ENCODE measurements around the gene CGREF1. TPM values are rescaled to one million over a fixed set of nuclear protein-coding genes. Genes with fewer than 3 reads are reported as not detected.

The CGREF1 gene
- total and polyA plus RNA-seq, 11 donors = 0.24 to 2.7 (median 0.92) TPM; not detected in 1

DNA sequence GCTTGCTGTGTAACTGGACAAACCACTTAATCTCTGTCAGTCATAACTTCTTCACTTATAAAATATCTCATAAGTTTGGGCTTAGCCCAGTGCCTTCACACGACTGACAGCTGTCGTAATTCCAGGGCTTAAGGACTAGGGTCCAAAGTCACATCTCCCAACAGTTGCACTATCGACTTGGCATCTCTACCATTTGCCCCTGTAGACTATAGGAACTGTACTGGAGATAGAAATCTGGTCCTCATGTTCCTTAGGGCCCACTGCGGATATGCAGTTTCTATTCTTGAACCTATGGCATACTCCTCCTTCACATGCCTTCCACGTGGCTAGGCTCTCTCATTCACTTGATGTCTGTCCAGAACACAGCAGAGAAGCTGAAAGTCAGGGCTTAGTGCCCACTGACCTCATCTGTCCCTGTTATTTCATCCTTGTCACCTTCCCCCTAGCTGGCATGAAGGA lies 7.4 kb upstream of the CGREF1 start:
- intact Hi-C loops (cut with DNase I) = loop anchor here in 1 of 10 donors (2.0 kb wide), 1 partner anchor 27 kb away; no protein-coding TSS in a partner anchor
- DNase-seq (peak in 2 of 5 donors; percentile 36 to 37), ATAC-seq (peak; percentile 53 to 78 (median 62))
- TF ChIP-seq, protein P1, sequence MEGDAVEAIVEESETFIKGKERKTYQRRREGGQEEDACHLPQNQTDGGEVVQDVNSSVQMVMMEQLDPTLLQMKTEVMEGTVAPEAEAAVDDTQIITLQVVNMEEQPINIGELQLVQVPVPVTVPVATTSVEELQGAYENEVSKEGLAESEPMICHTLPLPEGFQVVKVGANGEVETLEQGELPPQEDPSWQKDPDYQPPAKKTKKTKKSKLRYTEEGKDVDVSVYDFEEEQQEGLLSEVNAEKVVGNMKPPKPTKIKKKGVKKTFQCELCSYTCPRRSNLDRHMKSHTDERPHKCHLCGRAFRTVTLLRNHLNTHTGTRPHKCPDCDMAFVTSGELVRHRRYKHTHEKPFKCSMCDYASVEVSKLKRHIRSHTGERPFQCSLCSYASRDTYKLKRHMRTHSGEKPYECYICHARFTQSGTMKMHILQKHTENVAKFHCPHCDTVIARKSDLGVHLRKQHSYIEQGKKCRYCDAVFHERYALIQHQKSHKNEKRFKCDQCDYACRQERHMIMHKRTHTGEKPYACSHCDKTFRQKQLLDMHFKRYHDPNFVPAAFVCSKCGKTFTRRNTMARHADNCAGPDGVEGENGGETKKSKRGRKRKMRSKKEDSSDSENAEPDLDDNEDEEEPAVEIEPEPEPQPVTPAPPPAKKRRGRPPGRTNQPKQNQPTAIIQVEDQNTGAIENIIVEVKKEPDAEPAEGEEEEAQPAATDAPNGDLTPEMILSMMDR (IDR thresholded peaks at IDR 0.05) = no peak
- Histone ChIP-seq H3K27me3 (no peaks in the 10 kb centered on the region), H3K27ac (peak overlapping the region in 4 of 12 donors; percentile 49 to 74 (median 58)), H3K4me3 (no peak overlapping the region), H3K9me3 (no peaks in the 10 kb centered on the region), H3K36me3 (peaks cover 0 to 23% (median 20%) of the 10 kb centered on the region in 9 donors), H3K4me1 (peaks cover 0 to 15% (median 12%) of the 10 kb centered on the region in 12 donors)
- WGBS, 4 donors = 35 to 44% (median 38%) methylated on average over 5 of the region's 5 CpGs

DNA sequence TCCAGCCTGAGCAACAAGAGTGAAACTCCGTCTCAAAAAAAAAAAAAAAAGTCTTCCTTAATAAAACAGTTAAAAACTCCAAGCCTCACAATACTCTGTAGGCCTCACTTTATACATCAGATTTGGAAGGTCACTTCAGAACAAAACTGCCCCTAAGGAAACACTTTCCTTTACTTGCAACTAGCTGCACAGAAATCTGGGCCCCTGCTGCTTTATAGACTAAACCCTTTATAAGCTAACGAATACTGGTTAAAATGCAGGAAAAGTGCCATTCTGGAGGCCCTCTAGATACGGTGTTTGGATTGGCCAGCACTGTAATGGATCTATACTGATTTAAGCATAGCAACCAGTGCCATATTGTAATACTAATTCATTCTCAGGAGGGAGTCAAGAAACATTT lies 6.2 kb upstream of the CGREF1 start:
- 87 to 96% (median 92%) methylated on average over 3 of the region's 3 CpGs for WGBS, 4 donors
- TF ChIP-seq, protein P1 (IDR thresholded peaks at IDR 0.05) = no peak
- TF ChIP-seq POLR2A (IDR thresholded peaks at IDR 0.05) = no peak
- Histone ChIP-seq H3K36me3 (peaks cover 0 to 12% (median 8%) of the 10 kb centered on the region in 9 donors), H3K27me3 (no peaks in the 10 kb centered on the region), H3K27ac (no peak overlapping the region), H3K4me3 (no peak overlapping the region), H3K4me1 (peaks cover 0 to 15% (median 12%) of the 10 kb centered on the region in 12 donors), H3K9me3 (no peaks in the 10 kb centered on the region)
- intact Hi-C loops (cut with DNase I) = no loop called here
- DNase-seq = no peak
- ATAC-seq = no peak

DNA sequence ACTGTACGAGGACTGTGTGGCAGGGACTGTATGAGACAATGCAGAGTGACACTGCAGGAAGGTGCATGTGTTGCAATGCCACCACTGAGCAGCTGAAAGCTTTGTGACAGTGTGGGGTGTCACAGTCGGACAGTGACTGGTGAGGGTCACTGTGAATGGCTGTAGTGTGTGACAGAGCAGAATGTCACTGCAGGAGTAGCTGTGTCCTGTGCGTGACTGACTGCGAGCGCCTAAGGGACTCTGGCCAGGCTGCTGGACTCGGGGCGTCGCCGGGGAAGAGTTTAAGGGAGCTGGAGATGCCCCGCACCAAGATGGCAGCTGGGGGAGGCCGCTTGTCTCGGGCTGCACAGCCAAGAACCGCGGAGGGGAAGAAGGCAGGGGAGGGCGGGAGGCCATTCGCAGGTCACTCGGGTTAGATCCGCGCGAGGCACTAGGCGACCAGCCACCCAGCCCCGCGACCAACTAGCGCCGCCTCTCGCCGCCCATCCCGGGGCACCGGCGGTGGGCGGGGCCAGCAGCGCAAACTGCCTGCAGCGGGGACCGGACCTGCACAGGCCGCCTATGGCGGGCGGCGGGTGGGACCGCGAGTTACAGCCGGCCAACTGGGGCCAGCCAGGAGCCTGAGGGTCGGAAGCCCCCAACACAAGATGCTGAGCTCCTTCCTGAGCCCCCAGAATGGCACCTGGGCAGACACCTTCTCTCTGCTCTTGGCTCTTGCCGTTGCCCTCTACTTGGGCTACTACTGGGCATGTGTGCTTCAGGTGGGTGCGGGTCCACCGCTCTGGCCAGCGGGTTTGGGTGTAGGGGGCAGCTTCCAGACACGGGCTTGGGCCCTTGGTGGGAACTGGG lies 4.6 kb upstream of the CGREF1 start, which contains the start of gene ABHD1:
TSS of gene ABHD1 (plus strand) at position 514 of the 849 bp plus-strand sequence. CDS start at position 648, 134 bp downstream.
- ATAC-seq (peak; percentile 68 to 90 (median 86)), DNase-seq (peak; percentile 76 to 90 (median 80))
- Histone ChIP-seq H3K27ac (peak within 1 kb of the TSS in 11 of 12 donors; percentile 17 to 76 (median 69)), H3K4me3 (peak within 1 kb of the TSS; percentile 28 to 80 (median 63)), H3K27me3 (peaks cover 0 to 12% (median 4%) of the 10 kb centered on the region in 9 donors), H3K36me3 (no peaks in the 10 kb centered on the region), H3K9me3 (no peaks in the 10 kb centered on the region), H3K4me1 (peaks cover 0 to 20% (median 12%) of the 10 kb centered on the region in 12 donors)
- intact Hi-C loops (cut with DNase I) = no loop called here
- TF ChIP-seq POLR2A (IDR thresholded peaks at IDR 0.05) = peak in 1 of 2 donors; percentile 50
- TF ChIP-seq, protein P1 (IDR thresholded peaks at IDR 0.05) = peak in 2 of 12 donors; percentile 15
- WGBS, 4 donors = 5 to 17% (median 7%) methylated on average over 22 to 47 of the region's 47 CpGs

DNA sequence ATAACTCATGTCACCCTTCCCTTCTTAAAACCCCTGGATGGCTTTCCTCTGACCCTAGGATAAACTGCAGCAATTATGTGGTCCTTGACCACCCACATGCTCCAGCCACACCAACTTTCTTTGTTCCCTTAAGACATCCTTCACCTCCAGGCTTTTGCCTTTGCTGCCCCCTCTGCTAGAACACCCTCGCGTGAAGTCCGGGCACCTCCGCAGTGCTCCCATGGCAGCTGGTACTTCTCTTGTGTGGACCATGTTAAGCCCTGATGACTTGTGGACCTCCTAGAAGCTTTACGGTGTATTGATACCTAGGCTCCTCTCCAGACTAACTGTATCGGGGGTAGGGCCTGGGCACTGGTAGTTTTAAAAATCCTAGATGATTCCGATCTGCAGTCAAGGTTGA lies 3.9 kb upstream of the CGREF1 start:
- H3K27ac ChIP-seq = peak overlapping the region in 7 of 12 donors; percentile 51 to 76 (median 70)
- intact Hi-C loops (cut with DNase I) = no loop called here
- DNase-seq (no peak), ATAC-seq (no peak)
- peaks cover 0 to 20% (median 9%) of the 10 kb centered on the region in 9 donors for H3K27me3 ChIP-seq
- TF ChIP-seq POLR2A (IDR thresholded peaks at IDR 0.05) = no peak
- TF ChIP-seq, protein P1 (IDR thresholded peaks at IDR 0.05) = no peak
- H3K9me3 ChIP-seq = no peaks in the 10 kb centered on the region
- 90 to 93% (median 92%) methylated on average over 7 of the region's 7 CpGs for WGBS, 4 donors
- no peaks in the 10 kb centered on the region for H3K36me3 ChIP-seq
- peak overlapping the region in 8 of 12 donors; percentile 59 to 80 (median 67) for H3K4me3 ChIP-seq
- H3K4me1 ChIP-seq = peaks cover 0 to 25% (median 15%) of the 10 kb centered on the region in 12 donors

All from heart left ventricle (tissue), 16 donors.